ENCODE data around the gene AUTS2. TPM values are rescaled to one million over a fixed set of nuclear protein-coding genes. Genes with fewer than 3 reads are reported as not detected.

The AUTS2 gene
- total RNA-seq, 2 experiments from 2014 or later, result 2.4 to 3.0 TPM

- ChIA-PET CTCF (no interaction called here), POLR2A (no interaction called here)
- Mint-ChIP-seq H3K4me3 (no peak overlapping the region), H3K4me1 (peaks cover 7% of the 10 kb centered on the region), H3K27ac (no peak overlapping the region), H3K27me3 (peaks cover 18% of the 10 kb centered on the region), H3K36me3 (ENCODE audit: low read depth) (no peaks in the 10 kb centered on the region), H3K9me3 (ENCODE audit: low read depth) (no peaks in the 10 kb centered on the region)
- ATAC-seq (no peak), DNase-seq (no peak)
- intact Hi-C loops (cut with DNase I, micrococcal nuclease), result loop anchor here in 1 of 2 experiments (5.0 kb wide), 1 partner anchor 135 kb away; no protein-coding TSS in a partner anchor
These were observed 4.2 kb downstream of the AUTS2 start for GRCh38 chr7:69602522-69602921.

DNA sequence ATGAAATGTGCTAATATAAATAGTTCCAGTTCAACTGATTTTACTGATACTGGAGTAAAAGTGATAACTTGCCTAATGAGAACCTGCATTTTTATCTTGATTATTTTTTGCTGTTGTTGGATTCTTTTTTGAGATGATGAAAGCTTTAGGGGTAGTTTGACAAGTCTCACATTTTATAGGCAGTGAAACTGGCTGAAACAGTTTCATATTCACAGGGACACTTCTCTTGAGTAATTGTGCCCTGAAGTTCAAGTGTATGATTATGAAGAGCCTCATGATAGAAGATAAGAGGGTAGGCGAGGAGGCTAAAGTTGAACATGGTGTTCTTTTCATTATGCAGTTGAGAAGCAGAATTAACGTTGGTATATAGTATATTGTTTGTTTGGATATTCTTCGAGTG is 5.1 kb downstream of the AUTS2 start:
- CTCF ChIA-PET, result no interaction called here
- no peak for ATAC-seq
- DNase-seq, result no peak
- POLR2A ChIA-PET, result interaction anchor here (0.7 kb wide), 1 partner anchor 1055 kb away, joined by 4 read pairs; no protein-coding TSS in a partner anchor
- Mint-ChIP-seq H3K4me1 (peaks cover 7% of the 10 kb centered on the region), H3K9me3 (ENCODE audit: low read depth) (no peaks in the 10 kb centered on the region), H3K4me3 (no peak overlapping the region), H3K27me3 (peaks cover 22% of the 10 kb centered on the region), H3K27ac (no peak overlapping the region), H3K36me3 (ENCODE audit: low read depth) (no peaks in the 10 kb centered on the region)
- intact Hi-C loops (cut with DNase I, micrococcal nuclease), result loop anchor here in 1 of 2 experiments (5.0 kb wide), 1 partner anchor 134 kb away; no protein-coding TSS in a partner anchor

DNA sequence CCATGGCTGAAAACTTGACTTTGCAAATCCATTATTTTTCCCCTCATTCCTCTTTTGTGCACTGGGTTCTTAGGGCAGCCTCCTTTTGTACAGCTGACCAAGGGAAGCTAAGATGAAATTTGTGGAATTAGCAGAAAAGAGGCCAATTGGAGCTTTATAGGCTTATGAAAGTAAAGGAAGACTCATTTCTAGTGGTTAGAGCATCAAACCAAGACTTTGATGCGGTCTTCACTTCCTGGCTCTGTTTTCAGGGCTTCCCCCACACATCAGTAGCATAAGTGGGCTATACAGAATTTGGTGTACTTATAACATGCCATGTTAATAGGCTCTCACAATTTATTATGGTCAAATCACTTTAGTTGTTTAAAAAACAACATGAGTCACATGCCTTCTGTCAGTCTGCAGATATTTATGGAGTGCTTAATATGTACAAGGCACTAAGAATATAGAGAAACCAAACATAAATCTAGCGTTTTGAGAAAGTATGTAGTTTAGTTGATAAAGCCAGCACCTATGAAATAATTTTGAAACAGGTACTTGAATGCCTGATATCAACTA is 5.7 kb downstream of the AUTS2 start:
- Mint-ChIP-seq H3K27ac (no peak overlapping the region), H3K4me3 (no peak overlapping the region), H3K36me3 (ENCODE audit: low read depth) (no peaks in the 10 kb centered on the region), H3K4me1 (peaks cover 7% of the 10 kb centered on the region), H3K9me3 (ENCODE audit: low read depth) (no peaks in the 10 kb centered on the region), H3K27me3 (peaks cover 24% of the 10 kb centered on the region)
- intact Hi-C loops (cut with DNase I, micrococcal nuclease), result loop anchor here in 1 of 2 experiments (5.0 kb wide), 1 partner anchor 133 kb away; no protein-coding TSS in a partner anchor
- peak; percentile 26 for DNase-seq
- ATAC-seq, result peak; percentile 84
- CTCF ChIA-PET, result no interaction called here
- POLR2A ChIA-PET, result no interaction called here

DNA sequence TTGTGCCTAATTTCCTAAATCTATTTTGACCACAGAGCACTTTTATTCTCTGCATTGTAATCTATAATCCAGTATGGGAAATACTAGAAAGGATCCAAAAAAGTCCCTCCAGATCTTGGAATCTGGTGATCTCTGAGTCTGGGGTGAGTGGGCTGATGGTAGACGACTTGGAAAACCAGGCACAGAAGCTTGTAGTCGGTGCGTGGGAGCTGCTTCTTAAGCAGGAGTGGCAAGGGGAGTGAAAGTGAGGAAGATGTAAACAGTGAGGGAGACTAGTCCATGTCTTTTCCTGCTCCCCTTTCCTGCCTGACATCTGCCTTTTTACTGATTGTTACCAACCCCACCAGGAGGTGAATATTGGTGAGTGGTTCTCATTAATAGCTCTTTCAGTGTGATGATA is 6.8 kb downstream of the AUTS2 start:
- CTCF ChIA-PET, result no interaction called here
- ATAC-seq, result no peak

GRCh38 chr7:69605546-69605945 is 7.3 kb downstream of the AUTS2 start:
- POLR2A ChIA-PET, result no interaction called here
- CTCF ChIA-PET, result no interaction called here
- Mint-ChIP-seq H3K4me3 (no peak overlapping the region), H3K4me1 (no peaks in the 10 kb centered on the region), H3K27ac (no peak overlapping the region), H3K27me3 (peaks cover 19% of the 10 kb centered on the region), H3K9me3 (ENCODE audit: low read depth) (no peaks in the 10 kb centered on the region), H3K36me3 (ENCODE audit: low read depth) (no peaks in the 10 kb centered on the region)
- intact Hi-C loops (cut with DNase I, micrococcal nuclease), result no loop called here
- ATAC-seq (no peak), DNase-seq (no peak)

More for the DNA sequence above, 6.8 kb downstream of the AUTS2 start:
- Mint-ChIP-seq H3K9me3 (ENCODE audit: low read depth) (no peaks in the 10 kb centered on the region), H3K36me3 (ENCODE audit: low read depth) (no peaks in the 10 kb centered on the region), H3K27ac (no peak overlapping the region), H3K4me3 (no peak overlapping the region), H3K27me3 (peaks cover 20% of the 10 kb centered on the region), H3K4me1 (peaks cover 2% of the 10 kb centered on the region)
- no peak for DNase-seq
- POLR2A ChIA-PET, result no interaction called here
- intact Hi-C loops (cut with DNase I, micrococcal nuclease), result no loop called here

GRCh38 chr7:69608049-69608448 is 9.8 kb downstream of the AUTS2 start:
- no peak overlapping the region for H3K27ac Mint-ChIP-seq
- H3K36me3 Mint-ChIP-seq (ENCODE audit: low read depth), result no peaks in the 10 kb centered on the region
- no peaks in the 10 kb centered on the region for H3K4me1 Mint-ChIP-seq
- H3K27me3 Mint-ChIP-seq, result peaks cover 15% of the 10 kb centered on the region
- no peak overlapping the region for H3K4me3 Mint-ChIP-seq
- ChIA-PET POLR2A (no interaction called here), CTCF (no interaction called here)
- DNase-seq (no peak), ATAC-seq (no peak)
- no peaks in the 10 kb centered on the region for H3K9me3 Mint-ChIP-seq (ENCODE audit: low read depth)
- intact Hi-C loops (cut with DNase I, micrococcal nuclease), result no loop called here

GRCh38 chr7:69608878-69609277 is 10.6 kb downstream of the AUTS2 start:
- no peak for ATAC-seq
- intact Hi-C loops (cut with DNase I, micrococcal nuclease), result no loop called here
- no peak overlapping the region for H3K27ac Mint-ChIP-seq
- ChIA-PET CTCF (no interaction called here), POLR2A (no interaction called here)
- peaks cover 15% of the 10 kb centered on the region for H3K27me3 Mint-ChIP-seq
- no peaks in the 10 kb centered on the region for H3K4me1 Mint-ChIP-seq
- DNase-seq, result no peak
- H3K36me3 Mint-ChIP-seq (ENCODE audit: low read depth), result no peaks in the 10 kb centered on the region
- H3K9me3 Mint-ChIP-seq (ENCODE audit: low read depth), result no peaks in the 10 kb centered on the region
- no peak overlapping the region for H3K4me3 Mint-ChIP-seq

DNA sequence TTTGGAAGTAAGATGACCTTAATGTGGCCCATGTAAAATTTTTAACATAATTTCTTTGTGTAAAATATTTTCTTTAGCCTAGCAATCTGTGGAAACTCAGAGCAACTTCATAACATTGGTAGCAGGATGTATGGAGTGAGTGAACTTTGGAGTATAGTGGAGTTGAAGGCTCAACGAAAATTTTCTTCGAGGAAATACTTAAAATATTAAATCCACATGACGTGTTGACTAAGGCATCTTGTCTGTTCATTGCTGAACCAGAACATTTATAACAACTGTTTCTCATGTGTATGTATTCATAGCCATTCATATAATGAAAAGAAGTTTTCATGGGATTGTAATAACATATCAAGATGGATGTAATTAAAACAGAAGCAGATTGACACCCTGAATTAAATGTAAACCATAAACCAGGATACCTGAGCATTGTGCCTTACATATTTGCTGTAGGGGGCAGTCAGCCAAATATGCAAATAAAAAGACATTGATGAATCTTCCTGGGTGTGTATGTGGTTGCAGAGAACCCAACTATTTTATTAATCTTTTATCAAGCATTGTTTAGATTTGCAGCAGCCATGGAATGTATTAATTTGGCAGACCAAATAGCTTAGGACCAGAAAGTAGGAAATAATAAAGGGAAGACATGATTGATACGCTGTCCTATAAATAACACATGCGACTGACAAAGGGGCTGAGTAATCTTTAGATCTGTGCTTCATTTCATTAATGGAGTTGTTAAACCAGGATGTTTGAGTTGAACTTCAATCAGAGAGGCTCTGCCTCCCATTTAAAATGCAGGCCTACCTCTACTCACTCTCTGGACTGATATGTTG is 11.5 kb downstream of the AUTS2 start:
- H3K36me3 Mint-ChIP-seq (ENCODE audit: low read depth), result no peaks in the 10 kb centered on the region
- ChIA-PET CTCF (no interaction called here), POLR2A (no interaction called here)
- no peak overlapping the region for H3K4me3 Mint-ChIP-seq
- no peaks in the 10 kb centered on the region for H3K4me1 Mint-ChIP-seq
- no peak overlapping the region for H3K27ac Mint-ChIP-seq
- ATAC-seq, result no peak
- no peaks in the 10 kb centered on the region for H3K9me3 Mint-ChIP-seq (ENCODE audit: low read depth)
- no peak for DNase-seq
- intact Hi-C loops (cut with DNase I, micrococcal nuclease), result no loop called here
- H3K27me3 Mint-ChIP-seq, result peaks cover 15% of the 10 kb centered on the region

- no peaks in the 10 kb centered on the region for H3K9me3 Mint-ChIP-seq (ENCODE audit: low read depth)
- H3K36me3 Mint-ChIP-seq (ENCODE audit: low read depth), result no peaks in the 10 kb centered on the region
- intact Hi-C loops (cut with DNase I, micrococcal nuclease), result no loop called here
These were observed 12.3 kb downstream of the AUTS2 start for GRCh38 chr7:69610374-69611084.

DNA sequence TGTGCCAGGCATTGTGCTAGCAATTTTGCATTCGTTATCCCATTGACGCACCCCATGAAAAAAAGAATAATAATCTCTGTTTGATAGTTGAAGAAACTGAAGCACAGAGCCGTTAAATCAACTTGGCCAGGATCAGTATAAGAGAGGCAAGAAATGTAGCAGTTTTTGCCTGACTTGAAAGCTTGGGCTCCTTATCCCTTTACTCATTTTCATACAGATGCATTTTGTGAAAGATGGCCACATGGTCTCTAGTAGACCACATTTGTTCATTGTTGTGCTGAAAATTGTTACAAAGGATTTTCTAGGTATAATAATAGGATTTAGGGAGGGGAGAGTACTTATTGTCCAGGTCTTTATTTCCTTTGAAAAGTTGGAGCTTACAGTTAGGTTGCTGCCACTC is 14.7 kb downstream of the AUTS2 start:
- CTCF ChIA-PET, result no interaction called here
- no peak overlapping the region for H3K4me3 Mint-ChIP-seq
- intact Hi-C loops (cut with DNase I, micrococcal nuclease), result no loop called here
- DNase-seq, result no peak
- H3K36me3 Mint-ChIP-seq (ENCODE audit: low read depth), result no peaks in the 10 kb centered on the region
- POLR2A ChIA-PET, result no interaction called here
- H3K27ac Mint-ChIP-seq, result no peak overlapping the region
- H3K9me3 Mint-ChIP-seq (ENCODE audit: low read depth), result no peaks in the 10 kb centered on the region
- peaks cover 12% of the 10 kb centered on the region for H3K27me3 Mint-ChIP-seq
- no peaks in the 10 kb centered on the region for H3K4me1 Mint-ChIP-seq
- no peak for ATAC-seq

More at GRCh38 chr7:69610374-69611084, 12.3 kb downstream of the AUTS2 start:
- CTCF ChIA-PET, result no interaction called here
- Mint-ChIP-seq H3K4me3 (no peak overlapping the region), H3K4me1 (no peaks in the 10 kb centered on the region), H3K27ac (no peak overlapping the region), H3K27me3 (peaks cover 15% of the 10 kb centered on the region)
- no peak for DNase-seq
- POLR2A ChIA-PET, result no interaction called here
- no peak for ATAC-seq

DNA sequence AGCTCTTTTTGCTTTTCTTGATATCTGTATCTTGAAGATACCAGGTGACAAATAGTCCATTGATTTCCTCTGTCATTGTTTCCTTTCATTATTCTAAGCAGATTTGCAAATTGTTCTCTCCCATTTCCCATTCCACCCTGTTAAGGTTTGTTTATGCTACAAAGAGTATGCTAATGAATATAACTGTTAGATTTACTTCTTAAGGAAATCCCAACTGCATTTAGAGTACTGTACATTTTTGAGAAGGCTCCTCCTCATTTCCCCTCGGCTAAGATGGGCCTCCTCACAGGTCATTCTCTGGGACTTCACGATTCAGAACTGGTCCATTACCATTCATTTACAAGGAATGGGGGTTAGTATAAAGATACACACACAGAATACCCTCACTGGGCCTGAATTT is 15.6 kb downstream of the AUTS2 start:
- no peak overlapping the region for H3K4me3 Mint-ChIP-seq
- POLR2A ChIA-PET, result interaction anchor here (0.7 kb wide), 1 partner anchor 196 kb away, joined by 3 read pairs; no protein-coding TSS in a partner anchor
- no peaks in the 10 kb centered on the region for H3K4me1 Mint-ChIP-seq

GRCh38 chr7:69615685-69616084 is 17.4 kb downstream of the AUTS2 start:
- DNase-seq (no peak), ATAC-seq (no peak)
- H3K27me3 Mint-ChIP-seq, result peaks cover 2% of the 10 kb centered on the region
- intact Hi-C loops (cut with DNase I, micrococcal nuclease), result no loop called here
- no peaks in the 10 kb centered on the region for H3K4me1 Mint-ChIP-seq
- H3K9me3 Mint-ChIP-seq (ENCODE audit: low read depth), result no peaks in the 10 kb centered on the region
- ChIA-PET CTCF (no interaction called here), POLR2A (no interaction called here)
- H3K36me3 Mint-ChIP-seq (ENCODE audit: low read depth), result no peaks in the 10 kb centered on the region
- H3K4me3 Mint-ChIP-seq, result no peak overlapping the region
- no peak overlapping the region for H3K27ac Mint-ChIP-seq

More for the DNA sequence above, 15.6 kb downstream of the AUTS2 start:
- no peak for ATAC-seq
- no peak for DNase-seq
- Mint-ChIP-seq H3K27me3 (peaks cover 7% of the 10 kb centered on the region), H3K27ac (no peak overlapping the region), H3K9me3 (ENCODE audit: low read depth) (no peaks in the 10 kb centered on the region), H3K36me3 (ENCODE audit: low read depth) (no peaks in the 10 kb centered on the region)
- intact Hi-C loops (cut with DNase I, micrococcal nuclease), result no loop called here
- CTCF ChIA-PET, result no interaction called here
